Measurements from ENCODE around the gene FAM227A.
A peak's percentile ranks its signal among the peaks of the same experiment; 100 is the strongest.

Gene FAM227A

GRCh38 chr22:38578505-38578904 is 77.7 kb downstream of the FAM227A start:
- DNase-seq (ENCODE audit: low read depth, low spot score), result no peak
- H3K27me3 ChIP-seq (ENCODE audit: insufficient read depth, insufficient read length), result no peaks in the 10 kb centered on the region
- H3K9me3 ChIP-seq (ENCODE audit: insufficient read depth, low read length), result no peaks in the 10 kb centered on the region
- no peaks in the 10 kb centered on the region for H3K36me3 ChIP-seq (ENCODE audit: insufficient read depth, insufficient read length, low read length)
- TF ChIP-seq YY1 (IDR thresholded peaks at IDR 0.05; ENCODE audit: insufficient read depth, insufficient read length) (no peak), SUZ12 (IDR thresholded peaks at IDR 0.05; ENCODE audit: extremely low read depth, insufficient read depth, insufficient read length) (no peak), ZNF274 (IDR thresholded peaks at IDR 0.05; ENCODE audit: low read depth, low read length) (no peak)
- no peaks in the 10 kb centered on the region for H3K4me1 ChIP-seq (ENCODE audit: insufficient read depth, insufficient read length)
- H3K4me3 ChIP-seq (ENCODE audit: insufficient read length, low read depth), result no peak overlapping the region
- no peak overlapping the region for H3K9ac ChIP-seq (ENCODE audit: insufficient read length, low read depth)

- DNase-seq (ENCODE audit: low read depth, low spot score), result no peak
- TF ChIP-seq SUZ12 (IDR thresholded peaks at IDR 0.05; ENCODE audit: extremely low read depth, insufficient read depth, insufficient read length) (no peak), ZNF274 (IDR thresholded peaks at IDR 0.05; ENCODE audit: low read depth, low read length) (no peak), YY1 (IDR thresholded peaks at IDR 0.05; ENCODE audit: insufficient read depth, insufficient read length) (no peak)
Measured at GRCh38 chr22:38572065-38572464, 84.1 kb downstream of the FAM227A start.

GRCh38 chr22:38570779-38571364 is 85.3 kb downstream of the FAM227A start:
- Histone ChIP-seq H3K4me1 (ENCODE audit: insufficient read depth, insufficient read length) (no peaks in the 10 kb centered on the region), H3K27me3 (ENCODE audit: insufficient read depth, insufficient read length) (no peaks in the 10 kb centered on the region), H3K4me3 (ENCODE audit: insufficient read length, low read depth) (peak overlapping the region; percentile 70), H3K9ac (ENCODE audit: insufficient read length, low read depth) (peak overlapping the region; percentile 93), H3K9me3 (ENCODE audit: insufficient read depth, low read length) (no peaks in the 10 kb centered on the region), H3K36me3 (ENCODE audit: insufficient read depth, insufficient read length, low read length) (no peaks in the 10 kb centered on the region)
- TF ChIP-seq ZNF274 (IDR thresholded peaks at IDR 0.05; ENCODE audit: low read depth, low read length) (no peak), YY1 (IDR thresholded peaks at IDR 0.05; ENCODE audit: insufficient read depth, insufficient read length) (no peak), SUZ12 (IDR thresholded peaks at IDR 0.05; ENCODE audit: extremely low read depth, insufficient read depth, insufficient read length) (no peak)
- DNase-seq (ENCODE audit: low read depth, low spot score), result no peak

More at GRCh38 chr22:38572065-38572464, 84.1 kb downstream of the FAM227A start:
- no peak overlapping the region for H3K9ac ChIP-seq (ENCODE audit: insufficient read length, low read depth)
- H3K27me3 ChIP-seq (ENCODE audit: insufficient read depth, insufficient read length), result no peaks in the 10 kb centered on the region
- no peaks in the 10 kb centered on the region for H3K4me1 ChIP-seq (ENCODE audit: insufficient read depth, insufficient read length)
- H3K36me3 ChIP-seq (ENCODE audit: insufficient read depth, insufficient read length, low read length), result no peaks in the 10 kb centered on the region
- no peak overlapping the region for H3K4me3 ChIP-seq (ENCODE audit: insufficient read length, low read depth)
- no peaks in the 10 kb centered on the region for H3K9me3 ChIP-seq (ENCODE audit: insufficient read depth, low read length)

- H3K36me3 ChIP-seq (ENCODE audit: insufficient read depth, insufficient read length, low read length), result peaks cover 3% of the 10 kb centered on the region
- H3K9ac ChIP-seq (ENCODE audit: insufficient read length, low read depth), result peak within 1 kb of the TSS; percentile 93
- H3K4me3 ChIP-seq (ENCODE audit: insufficient read length, low read depth), result peak within 1 kb of the TSS; percentile 77
- H3K9me3 ChIP-seq (ENCODE audit: insufficient read depth, low read length), result no peaks in the 10 kb centered on the region
- peak; percentile 83 for DNase-seq (ENCODE audit: low read depth, low spot score)
- no peaks in the 10 kb centered on the region for H3K4me1 ChIP-seq (ENCODE audit: insufficient read depth, insufficient read length)
- no peaks in the 10 kb centered on the region for H3K27me3 ChIP-seq (ENCODE audit: insufficient read depth, insufficient read length)
- no peak for TF ChIP-seq SUZ12 (IDR thresholded peaks at IDR 0.05; ENCODE audit: extremely low read depth, insufficient read depth, insufficient read length)
- TF ChIP-seq ZNF274 (IDR thresholded peaks at IDR 0.05; ENCODE audit: low read depth, low read length), result no peak
- no peak for TF ChIP-seq YY1 (IDR thresholded peaks at IDR 0.05; ENCODE audit: insufficient read depth, insufficient read length)
Measured at GRCh38 chr22:38569972-38570778, 86.0 kb downstream of the FAM227A start, which contains the start of gene DMC1. TSS of gene DMC1 (minus strand) at chr22:38570183. CDS start at chr22:38568256, 1,927 bp downstream.

- H3K9me3 ChIP-seq (ENCODE audit: insufficient read depth, low read length), result no peaks in the 10 kb centered on the region
- no peaks in the 10 kb centered on the region for H3K27me3 ChIP-seq (ENCODE audit: insufficient read depth, insufficient read length)
- H3K4me3 ChIP-seq (ENCODE audit: insufficient read length, low read depth), result peak overlapping the region; percentile 77
- no peak for DNase-seq (ENCODE audit: low read depth, low spot score)
- TF ChIP-seq SUZ12 (IDR thresholded peaks at IDR 0.05; ENCODE audit: extremely low read depth, insufficient read depth, insufficient read length) (no peak), ZNF274 (IDR thresholded peaks at IDR 0.05; ENCODE audit: low read depth, low read length) (no peak), YY1 (IDR thresholded peaks at IDR 0.05; ENCODE audit: insufficient read depth, insufficient read length) (no peak)
- H3K4me1 ChIP-seq (ENCODE audit: insufficient read depth, insufficient read length), result no peaks in the 10 kb centered on the region
- H3K36me3 ChIP-seq (ENCODE audit: insufficient read depth, insufficient read length, low read length), result peaks cover 3% of the 10 kb centered on the region
- peak overlapping the region; percentile 92 for H3K9ac ChIP-seq (ENCODE audit: insufficient read length, low read depth)
Measured at GRCh38 chr22:38569181-38569971, 86.8 kb downstream of the FAM227A start.

- DNase-seq (ENCODE audit: low read depth, low spot score), result no peak
- Histone ChIP-seq H3K4me3 (ENCODE audit: insufficient read length, low read depth) (no peak overlapping the region), H3K27me3 (ENCODE audit: insufficient read depth, insufficient read length) (no peaks in the 10 kb centered on the region), H3K4me1 (ENCODE audit: insufficient read depth, insufficient read length) (no peaks in the 10 kb centered on the region), H3K9me3 (ENCODE audit: insufficient read depth, low read length) (no peaks in the 10 kb centered on the region), H3K36me3 (ENCODE audit: insufficient read depth, insufficient read length, low read length) (peaks cover 3% of the 10 kb centered on the region), H3K9ac (ENCODE audit: insufficient read length, low read depth) (no peak overlapping the region)
- no peak for TF ChIP-seq ZNF274 (IDR thresholded peaks at IDR 0.05; ENCODE audit: low read depth, low read length)
- TF ChIP-seq SUZ12 (IDR thresholded peaks at IDR 0.05; ENCODE audit: extremely low read depth, insufficient read depth, insufficient read length), result no peak
- TF ChIP-seq YY1 (IDR thresholded peaks at IDR 0.05; ENCODE audit: insufficient read depth, insufficient read length), result no peak
Measured at GRCh38 chr22:38567531-38568285, 88.5 kb downstream of the FAM227A start.
